ENCODE results near the gene SCAF4. TPM values are rescaled to one million over a fixed set of nuclear protein-coding genes. Genes with fewer than 3 reads are reported as not detected.

The SCAF4 gene
- total and polyA plus RNA-seq, 9 of the 15 experiments (the other 6 are each of a cell fraction or from before 2014, with no cell fraction given): 2.3 to 55.7 (median 17.2) TPM

- ATAC-seq: no peak; the same call in 1 of the 3 replicates
Measured at GRCh38 chr21:31698461-31698860, 33.5 kb downstream of the SCAF4 start.

GRCh38 chr21:31696424-31696823 is 35.5 kb downstream of the SCAF4 start:
- Histone ChIP-seq H2AFZ (ENCODE audit: low read depth, low read length) (no peak overlapping the region), H3K9me3 (replicated peaks; ENCODE audit: control insufficient read depth, insufficient read depth, low read depth, low read length) (no peaks in the 10 kb centered on the region), H3K4me2 (ENCODE audit: insufficient read depth, low read length) (no peak overlapping the region), H3K79me2 (ENCODE audit: control insufficient read depth, insufficient read depth, low read length) (peaks cover 16% of the 10 kb centered on the region; the same call in 2 of the 3 replicates), H3K4me1 (replicated peaks in 1 of 2; ENCODE audit: control insufficient read depth in 2 of 2, insufficient read depth in 2 of 2, low read length in 2 of 2) (0 out of 5 replicates have a peak, but pooled peaks cover 0 to 2% of the 10 kb centered on the region in 2 experiments), H3K4me3 (no peak overlapping the region), H3K9ac (ENCODE audit: insufficient read depth in 1 of 2, low read depth in 2 of 2, low read length in 2 of 2) (no peak overlapping the region), H3K9me1 (ENCODE audit: control insufficient read depth, insufficient read depth, low read length) (no peaks in the 10 kb centered on the region), H3K27ac (ENCODE audit: extremely low read depth, low read depth, low read length) (no peak overlapping the region), H4K20me1 (replicated peaks; ENCODE audit: control insufficient read depth, insufficient read depth, low read length) (no peaks in the 10 kb centered on the region), H3K36me3 (ENCODE audit: control insufficient read depth, insufficient read depth, low read length) (peaks cover 98% of the 10 kb centered on the region), H3K27me3 (ENCODE audit: control insufficient read depth in 2 of 2, insufficient read depth in 2 of 2, low read length in 2 of 2) (no peaks in the 10 kb centered on the region)
- no peak for DNase-seq (ENCODE audit: extremely low read depth in 1 of 4, low spot score in 3 of 4)
- no peak for FAIRE-seq
- TF ChIP-seq CC2D1A (IDR thresholded peaks at IDR 0.05) (no peak), HMGN3 (IDR thresholded peaks at IDR 0.05; ENCODE audit: borderline replicate concordance, extremely low read depth, insufficient read length, low read depth, low read length) (peak; percentile 22)
- ChIA-PET CTCF (ENCODE audit: low intra/inter-chr PET ratio) (no interaction called here), POLR2A (interaction anchor here (1.2 kb wide), 1 partner anchor 10 kb away, joined by 4 read pairs; no protein-coding TSS in a partner anchor)
- 98% methylated on average over 6 of the region's 6 CpGs for WGBS (ENCODE audit: insufficient coverage, low coverage, missing lambda C conversion rate)
- no TSS peak for BruUV-seq (replicated peaks)
- in situ Hi-C loops (cut with MboI): no loop called here
- intact Hi-C loops (cut with micrococcal nuclease): no loop called here
- no peak for ATAC-seq

More at GRCh38 chr21:31698461-31698860, 33.5 kb downstream of the SCAF4 start:
- in situ Hi-C loops (cut with MboI) (no loop called here), intact Hi-C loops (cut with micrococcal nuclease) (no loop called here)
- Histone ChIP-seq H3K9ac (ENCODE audit: insufficient read depth in 1 of 2, low read depth in 2 of 2, low read length in 2 of 2) (no peak overlapping the region), H2AFZ (ENCODE audit: low read depth, low read length) (no peak overlapping the region), H3K79me2 (ENCODE audit: control insufficient read depth, insufficient read depth, low read length) (peaks cover 29% of the 10 kb centered on the region), H3K4me2 (ENCODE audit: insufficient read depth, low read length) (no peak overlapping the region), H3K4me3 (no peak overlapping the region), H3K9me1 (ENCODE audit: control insufficient read depth, insufficient read depth, low read length) (no peaks in the 10 kb centered on the region), H3K4me1 (replicated peaks in 1 of 2; ENCODE audit: control insufficient read depth in 2 of 2, insufficient read depth in 2 of 2, low read length in 2 of 2) (0 out of 5 replicates have a peak, but pooled peaks cover 0 to 2% of the 10 kb centered on the region in 2 experiments), H4K20me1 (replicated peaks; ENCODE audit: control insufficient read depth, insufficient read depth, low read length) (no peaks in the 10 kb centered on the region), H3K9me3 (replicated peaks; ENCODE audit: control insufficient read depth, insufficient read depth, low read depth, low read length) (no peaks in the 10 kb centered on the region), H3K36me3 (ENCODE audit: control insufficient read depth, insufficient read depth, low read length) (peaks cover 98% of the 10 kb centered on the region), H3K27me3 (ENCODE audit: control insufficient read depth in 2 of 2, insufficient read depth in 2 of 2, low read length in 2 of 2) (no peaks in the 10 kb centered on the region), H3K27ac (ENCODE audit: extremely low read depth, low read depth, low read length) (no peak overlapping the region)
- no peak for TF ChIP-seq STAT5A (IDR thresholded peaks at IDR 0.05; ENCODE audit: borderline replicate concordance, low read length)
- peak; percentile 78 for TF ChIP-seq ZNF134 (CRISPR knock-in tag; conservative IDR thresholded peaks at IDR 0.05)
- ChIA-PET POLR2A (interaction anchor here (1.6 kb wide), 1 partner anchor 16 kb away, joined by 3 read pairs; no protein-coding TSS in a partner anchor), CTCF (ENCODE audit: low intra/inter-chr PET ratio) (no interaction called here)
- no TSS peak for BruUV-seq (replicated peaks)
- FAIRE-seq (no peak), DNase-seq (ENCODE audit: extremely low read depth in 1 of 4, low spot score in 3 of 4) (no peak)

All from K562 (cell line).